Keratinocyte (primary cell): ENCODE data around the gene HYKK. TPM values are rescaled to one million over a fixed set of nuclear protein-coding genes. Genes with fewer than 3 reads are reported as not detected.

ENCODE experiments used
- DNase-seq: peaks from one replicate; pipeline ENCODE4 v3.0.0-alpha.2; 2011; ENCODE audit warnings: low read depth, missing footprints, low spot score
- FAIRE-seq: peaks from 2 replicates; lab custom pipeline; 2011; peaks lifted over from hg19 to GRCh38; lab: Jason Lieb, UNC
- H2AFZ ChIP-seq: 2 replicates; pipeline ENCODE4 v1.6.0; 2012; ENCODE audit warnings: low read length, control low read depth, inconsistent platforms; ENCODE audit not compliant: control insufficient read depth
- H3K27ac ChIP-seq: 2 replicates; pipeline ENCODE4 v1.5.1; 2011; ENCODE audit warnings: low read length; ENCODE audit not compliant: control insufficient read depth, insufficient read depth
- H3K27me3 ChIP-seq: 3 replicates; pipeline ENCODE4 v1.6.0; 2011; ENCODE audit warnings: low read length; ENCODE audit not compliant: control insufficient read depth, insufficient read depth; ENCODE audit errors: extremely low read depth
- H3K36me3 ChIP-seq, 2 experiments: 2 replicates in 1 of 2; 3 replicates in 1 of 2; pipeline ENCODE4 v1.5.1; 2011; ENCODE audit warnings: low read length in 2 of 2, mild to moderate bottlenecking in 1 of 2; ENCODE audit not compliant: control insufficient read depth in 2 of 2, insufficient read depth in 2 of 2; ENCODE audit errors: extremely low read depth in 1 of 2
- H3K4me1 ChIP-seq: 3 replicates; pipeline ENCODE4 v1.5.1; 2011; ENCODE audit warnings: low read length; ENCODE audit not compliant: control insufficient read depth, insufficient read depth; ENCODE audit errors: extremely low read depth
- H3K4me2 ChIP-seq: 3 replicates; pipeline ENCODE4 v1.6.0; 2011; ENCODE audit warnings: low read depth, low read length; ENCODE audit not compliant: control insufficient read depth, insufficient read depth; ENCODE audit errors: extremely low read depth
- H3K4me3 ChIP-seq, 3 experiments: fragments of 200-600 bp in 1 of 3; sonication (generic) in 1 of 3; 2 replicates in 2 of 3; 3 replicates in 1 of 3; pipeline ENCODE4 v1.5.1; 2011 to 2016; ENCODE audit warnings: low read length in 3 of 3, mild to moderate bottlenecking in 3 of 3, control low read depth in 2 of 3, inconsistent platforms in 1 of 3, low read depth in 1 of 3, mixed read lengths in 1 of 3, mixed run types in 1 of 3, moderate library complexity in 1 of 3; ENCODE audit not compliant: control insufficient read depth in 2 of 3, insufficient read depth in 2 of 3; ENCODE audit errors: extremely low read depth in 1 of 3
- H3K79me2 ChIP-seq: 2 replicates; pipeline ENCODE4 v1.6.0; 2012; ENCODE audit warnings: low read length; ENCODE audit not compliant: control insufficient read depth, insufficient read depth
- H3K9ac ChIP-seq: 3 replicates; pipeline ENCODE4 v1.6.0; 2011; ENCODE audit warnings: low read length; ENCODE audit not compliant: control insufficient read depth, insufficient read depth; ENCODE audit errors: extremely low read depth
- H3K9me1 ChIP-seq: 3 replicates; pipeline ENCODE4 v1.6.0; 2011; ENCODE audit warnings: low read length; ENCODE audit not compliant: control insufficient read depth, insufficient read depth; ENCODE audit errors: extremely low read depth
- H3K9me3 ChIP-seq: 2 replicates; pipeline ENCODE4 v1.5.1; 2012; ENCODE audit warnings: low read depth, low read length; ENCODE audit not compliant: control insufficient read depth
- H4K20me1 ChIP-seq: 3 replicates; pipeline ENCODE4 v1.6.0; 2011; ENCODE audit warnings: low read length; ENCODE audit not compliant: control insufficient read depth, insufficient read depth; ENCODE audit errors: extremely low read depth
- CTCF ChIP-seq, 3 experiments: IDR thresholded peaks in 1 of 3; conservative IDR thresholded peaks in 1 of 3; optimal IDR thresholded peaks in 1 of 3; 2 replicates in 2 of 3; 3 replicates in 1 of 3; pipeline versions ENCODE3 to v1.5.1; 2011; ENCODE audit warnings: low read length in 3 of 3, mild to moderate bottlenecking in 3 of 3, moderate library complexity in 2 of 3, control low read depth in 1 of 3, inconsistent platforms in 1 of 3; ENCODE audit not compliant: insufficient read depth in 2 of 3; ENCODE audit errors: extremely low read depth in 1 of 3
- EZH2 ChIP-seq: IDR thresholded peaks from one replicate; pipeline ENCODE4 v1.6.1; 2012; ENCODE audit warnings: inconsistent platforms, mild to moderate bottlenecking, low read length, moderate library complexity
- dilution Hi-C: fragments of 300-500 bp; cut with MboI; formaldehyde crosslinking; loops from one replicate; pipeline ENCODE4 v1.7.0; 2020; ENCODE audit warnings: low sequenced_read_pairs; ENCODE audit not compliant: extremely low pct_ligation_motif_present
- polyA plus RNA-seq, 5 experiments: library from polyadenylated mRNA; depleted of rRNA in 3 of 5; stranded (reverse) in 3 of 5; stranded (forward) in 1 of 5; unstranded in 1 of 5; fragments of >200 nt; gene quantifications; 1 replicate in 1 of 5; 2 replicates in 3 of 5; 3 replicates in 1 of 5; pipeline versions ENCODE4 v1.2.1 to v1.2.3, GENCODE V29; 2011 to 2012; ENCODE audit warnings: missing spikeins in 2 of 5, low read depth in 1 of 5, low replicate concordance in 1 of 5

The HYKK gene
- polyA plus RNA-seq, 1 donor (not counting 4 experiments of a cell fraction or from before 2014, with no cell fraction given) = 2.2 TPM

- H3K9me3 ChIP-seq = no peaks in the 10 kb centered on the region
- peaks cover 2% of the 10 kb centered on the region for H3K4me1 ChIP-seq
- H3K27ac ChIP-seq = no peak overlapping the region
- TF ChIP-seq EZH2 = no peak
- TF ChIP-seq CTCF (optimal IDR thresholded peaks at IDR 0.05 in 1 of 3, IDR thresholded peaks at IDR 0.05 in 1 of 3, conservative IDR thresholded peaks at IDR 0.05 in 1 of 3; ENCODE audit: extremely low read depth in 1 of 3, insufficient read depth in 2 of 3, low read length in 3 of 3) = no peak
- H3K27me3 ChIP-seq = no peaks in the 10 kb centered on the region
- H3K4me3 ChIP-seq = no peak overlapping the region
- no peak overlapping the region for H3K4me2 ChIP-seq
- FAIRE-seq = no peak
- dilution Hi-C loops = no loop called here
- no peak for DNase-seq
- no peak overlapping the region for H2AFZ ChIP-seq
- no peaks in the 10 kb centered on the region for H4K20me1 ChIP-seq
- H3K36me3 ChIP-seq = no peaks in the 10 kb centered on the region
- H3K9ac ChIP-seq = no peak overlapping the region
- H3K9me1 ChIP-seq = no peaks in the 10 kb centered on the region
- H3K79me2 ChIP-seq = no peaks in the 10 kb centered on the region
These were observed 54.1 kb downstream of the HYKK start for GRCh38 chr15:78561490-78561889.

- FAIRE-seq = no peak
- no peaks in the 10 kb centered on the region for H4K20me1 ChIP-seq
- dilution Hi-C loops = no loop called here
These were observed 55.7 kb downstream of the HYKK start for GRCh38 chr15:78563092-78563491.

More at GRCh38 chr15:78563092-78563491, 55.7 kb downstream of the HYKK start:
- no peaks in the 10 kb centered on the region for H3K9me1 ChIP-seq
- no peaks in the 10 kb centered on the region for H3K27me3 ChIP-seq
- no peak overlapping the region for H3K4me2 ChIP-seq
- peaks cover 5% of the 10 kb centered on the region for H3K4me1 ChIP-seq
- H3K4me3 ChIP-seq = no peak overlapping the region
- no peak overlapping the region for H3K9ac ChIP-seq
- no peaks in the 10 kb centered on the region for H3K9me3 ChIP-seq
- H2AFZ ChIP-seq = no peak overlapping the region
- no peak overlapping the region for H3K27ac ChIP-seq
- TF ChIP-seq CTCF (optimal IDR thresholded peaks at IDR 0.05 in 1 of 3, IDR thresholded peaks at IDR 0.05 in 1 of 3, conservative IDR thresholded peaks at IDR 0.05 in 1 of 3; ENCODE audit: extremely low read depth in 1 of 3, insufficient read depth in 2 of 3, low read length in 3 of 3) = no peak
- no peak for TF ChIP-seq EZH2
- DNase-seq = no peak
- H3K36me3 ChIP-seq = no peaks in the 10 kb centered on the region
- peaks cover 4% of the 10 kb centered on the region for H3K79me2 ChIP-seq
